SU-DHL-6 (cell line): ENCODE measurements around the gene CNPY1.

Experiments
- H2AFZ ChIP-seq: fragments of 200-600 bp; sonication (generic); 2 replicates; pipeline ENCODE4 v1.6.1; 2014; ENCODE audit warnings: low read depth, mild to moderate bottlenecking, moderate library complexity, mixed read lengths, antibody characterized with exemption, low read length; ENCODE audit not compliant: severe bottlenecking
- H3F3A ChIP-seq: fragments of 200-600 bp; shearing (Covaris generic); 2 replicates; pipeline ENCODE4 v1.6.0; 2016; ENCODE audit warnings: antibody characterized with exemption, mild to moderate bottlenecking; ENCODE audit not compliant: insufficient read depth
- H3K27ac ChIP-seq: fragments of 200-600 bp; sonication (generic); 2 replicates; pipeline ENCODE4 v1.5.1; 2016; ENCODE audit warnings: low read depth, mild to moderate bottlenecking, low read length, moderate library complexity, mixed read lengths
- H3K27me3 ChIP-seq: fragments of 200-600 bp; sonication (generic), shearing (Covaris generic); 2 replicates; pipeline ENCODE4 v1.6.0; 2014; ENCODE audit warnings: mild to moderate bottlenecking, low read length
- H3K36me3 ChIP-seq: fragments of 200-600 bp; sonication (generic); 2 replicates; pipeline ENCODE4 v1.6.1; 2014; ENCODE audit warnings: mild to moderate bottlenecking, low read length, mixed read lengths
- H3K4me2 ChIP-seq: fragments of 300-600, 200-600 bp; shearing (Covaris generic), sonication (generic); 2 replicates; pipeline ENCODE4 v1.6.0; 2014; ENCODE audit warnings: low read length, low read depth, mild to moderate bottlenecking; ENCODE audit not compliant: poor library complexity, severe bottlenecking
- H3K4me3 ChIP-seq: fragments of 200-600 bp; sonication (generic); 2 replicates; pipeline ENCODE4 v1.5.1; 2014; ENCODE audit warnings: antibody characterized with exemption, low read length, mild to moderate bottlenecking, mixed read lengths; ENCODE audit not compliant: insufficient read depth, poor library complexity, severe bottlenecking
- H3K79me2 ChIP-seq: fragments of 200-600 bp; sonication (generic); 2 replicates; pipeline ENCODE4 v1.6.1; 2014; ENCODE audit warnings: mild to moderate bottlenecking, low read length, moderate library complexity; ENCODE audit not compliant: insufficient read depth
- H3K9ac ChIP-seq: fragments of 200-600 bp; sonication (generic); 2 replicates; pipeline ENCODE4 v1.7.0; 2014; ENCODE audit warnings: mild to moderate bottlenecking, low read length
- H3K9me2 ChIP-seq: fragments of 200-600 bp; sonication (generic); replicated peaks from 2 replicates; pipeline ENCODE4 v1.6.1; 2014; ENCODE audit warnings: low read length; ENCODE audit not compliant: insufficient read depth
- H3K9me3 ChIP-seq: fragments of 200-600 bp; sonication (generic); 2 replicates; pipeline ENCODE4 v1.6.1; 2014; ENCODE audit warnings: low read length, mixed read lengths; ENCODE audit not compliant: insufficient read depth
- H4K20me1 ChIP-seq: fragments of 200-600 bp; sonication (generic); 2 replicates; pipeline ENCODE4 v1.6.1; 2014; ENCODE audit warnings: low read depth, mild to moderate bottlenecking, antibody characterized with exemption, low read length, moderate library complexity, mixed read lengths
- CTCF ChIP-seq: fragments of 200-600 bp; sonication (generic); IDR thresholded peaks from one replicate; pipeline ENCODE4 v1.5.1; 2017; ENCODE audit warnings: antibody characterized with exemption, mild to moderate bottlenecking, low read length, moderate library complexity; ENCODE audit not compliant: insufficient read depth, poor library complexity, severe bottlenecking
- EZH2phosphoT487 ChIP-seq: fragments of 200-600 bp; sonication (generic), shearing (Covaris generic); conservative IDR thresholded peaks from 2 replicates; pipeline ENCODE4 v1.6.1; 2018; ENCODE audit warnings: mild to moderate bottlenecking, antibody characterized with exemption, low read length, moderate library complexity, mixed read lengths

Gene CNPY1

GRCh38 chr7:155571581-155572345 lies 25.4 kb upstream of the CNPY1 start:
- no peaks in the 10 kb centered on the region for H3K9me2 ChIP-seq
- H3K27me3 ChIP-seq: no peaks in the 10 kb centered on the region
- no peaks in the 10 kb centered on the region for H3K9me3 ChIP-seq
- TF ChIP-seq CTCF (no peak), EZH2phosphoT487 (no peak)
- H3K4me3 ChIP-seq: no peak overlapping the region
- H3K79me2 ChIP-seq: no peaks in the 10 kb centered on the region
- H4K20me1 ChIP-seq: no peaks in the 10 kb centered on the region
- H3K9ac ChIP-seq: no peak overlapping the region
- H3K4me2 ChIP-seq: no peak overlapping the region
- H2AFZ ChIP-seq: no peak overlapping the region
- H3K36me3 ChIP-seq: no peaks in the 10 kb centered on the region
- H3K27ac ChIP-seq: no peak overlapping the region
- no peaks in the 10 kb centered on the region for H3F3A ChIP-seq

GRCh38 chr7:155570991-155571390 lies 24.6 kb upstream of the CNPY1 start:
- H3K27me3 ChIP-seq: no peaks in the 10 kb centered on the region
- no peak overlapping the region for H3K4me3 ChIP-seq
- H3K79me2 ChIP-seq: no peaks in the 10 kb centered on the region
- no peaks in the 10 kb centered on the region for H3F3A ChIP-seq
- H3K4me2 ChIP-seq: no peak overlapping the region
- H3K9me2 ChIP-seq: no peaks in the 10 kb centered on the region
- H4K20me1 ChIP-seq: no peaks in the 10 kb centered on the region
- H3K27ac ChIP-seq: no peak overlapping the region
- H3K9ac ChIP-seq: no peak overlapping the region
- TF ChIP-seq EZH2phosphoT487: no peak
- H3K36me3 ChIP-seq: no peaks in the 10 kb centered on the region
- no peak overlapping the region for H2AFZ ChIP-seq
- H3K9me3 ChIP-seq: no peaks in the 10 kb centered on the region

DNA sequence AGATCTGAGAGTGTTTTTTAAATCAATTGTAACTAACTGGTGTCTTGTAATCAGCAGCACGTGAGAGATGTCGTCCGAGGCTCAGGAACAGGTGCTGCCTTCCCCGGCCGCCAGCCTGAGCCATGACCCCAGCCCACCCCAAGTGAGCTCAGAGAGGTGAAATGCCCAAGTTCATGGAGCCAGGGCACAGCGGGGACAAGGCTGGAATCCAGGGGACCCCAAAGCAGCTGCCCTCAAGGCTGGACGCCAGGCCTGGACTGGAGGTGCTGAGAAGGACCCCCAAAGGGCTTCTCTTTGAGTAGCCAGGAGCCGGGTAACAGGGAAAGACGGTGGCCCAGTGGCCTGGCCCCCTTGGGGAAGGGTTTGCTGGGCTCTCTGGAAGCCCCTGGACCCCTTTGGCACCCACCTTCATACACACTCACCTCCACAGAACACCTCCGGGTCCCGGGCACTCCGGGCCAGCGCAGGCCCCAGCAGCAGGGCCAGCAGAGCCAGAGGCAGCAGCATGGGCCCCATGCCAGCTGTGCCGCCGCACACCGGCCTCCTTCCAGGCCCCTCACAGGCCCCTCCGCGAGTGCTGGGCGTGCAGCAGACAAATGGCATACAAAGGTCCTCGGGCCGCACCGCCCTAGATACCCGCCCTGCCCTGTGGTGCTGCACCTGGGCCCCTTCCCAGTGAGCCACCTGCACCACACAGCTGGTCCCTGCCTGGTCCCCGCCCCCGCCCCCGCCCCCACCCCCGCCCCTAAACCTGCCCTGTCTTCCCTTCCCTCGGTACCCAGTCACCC lies 24.0 kb upstream of the CNPY1 start:
- Histone ChIP-seq H3K36me3 (no peaks in the 10 kb centered on the region), H4K20me1 (no peaks in the 10 kb centered on the region), H3F3A (no peaks in the 10 kb centered on the region), H3K9me2 (no peaks in the 10 kb centered on the region), H3K4me2 (no peak overlapping the region), H3K79me2 (no peaks in the 10 kb centered on the region), H2AFZ (no peak overlapping the region), H3K27ac (no peak overlapping the region), H3K9me3 (no peaks in the 10 kb centered on the region), H3K4me3 (no peak overlapping the region), H3K27me3 (no peaks in the 10 kb centered on the region), H3K9ac (no peak overlapping the region)
- no peak for TF ChIP-seq EZH2phosphoT487
- no peak for TF ChIP-seq CTCF

DNA sequence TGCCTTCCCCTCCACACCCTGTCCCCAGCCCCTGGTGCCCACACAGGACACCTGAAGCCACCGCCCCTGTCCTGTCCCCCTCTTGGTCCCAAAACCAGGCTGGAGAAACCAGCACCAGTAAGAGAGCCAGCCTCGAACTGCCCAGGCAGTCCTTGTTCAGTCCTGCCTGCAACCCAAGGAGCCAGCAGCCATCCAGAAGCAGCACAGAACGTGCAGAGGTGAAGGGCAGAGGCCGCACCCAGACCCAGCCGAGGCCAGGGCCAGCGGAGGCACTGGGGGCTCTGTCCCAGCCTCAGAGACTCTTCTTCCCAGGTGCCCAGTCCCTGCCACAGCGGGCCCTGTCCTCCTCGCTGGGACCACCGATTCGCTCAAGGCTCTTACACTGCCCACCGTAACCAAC lies 23.3 kb upstream of the CNPY1 start:
- no peaks in the 10 kb centered on the region for H3K27me3 ChIP-seq
- H3K4me3 ChIP-seq: no peak overlapping the region

More for the DNA sequence above, 23.3 kb upstream of the CNPY1 start:
- Histone ChIP-seq H3K9ac (no peak overlapping the region), H3K36me3 (no peaks in the 10 kb centered on the region), H3K4me2 (no peak overlapping the region), H3K79me2 (no peaks in the 10 kb centered on the region), H2AFZ (no peak overlapping the region), H4K20me1 (no peaks in the 10 kb centered on the region), H3F3A (no peaks in the 10 kb centered on the region), H3K27ac (no peak overlapping the region), H3K9me2 (no peaks in the 10 kb centered on the region), H3K9me3 (no peaks in the 10 kb centered on the region)
- TF ChIP-seq CTCF (no peak), EZH2phosphoT487 (no peak)
